COR-L47 (cell line): ENCODE measurements around the gene ACSL4.
A peak's percentile ranks its signal among the peaks of the same experiment; 100 is the strongest.
"Not testable (repeated sequence)": the region's sequence is repeated elsewhere in the genome, so short reads cannot be mapped to it uniquely, and the experiment has no call there.

Experiments used
- DNase-seq: peaks from one replicate; lab custom pipeline; 2025; lab: John Stamatoyannopoulos, UW

The ACSL4 gene

GRCh38 chrX:109672239-109672638, 60.8 kb downstream of the ACSL4 start:
- no peak for DNase-seq

GRCh38 chrX:109671170-109671569, 61.9 kb downstream of the ACSL4 start:
- DNase-seq, result not testable (repeated sequence)

GRCh38 chrX:109667986-109668385, 65.1 kb downstream of the ACSL4 start:
- DNase-seq, result no peak

- no peak for DNase-seq
Measured at GRCh38 chrX:109660435-109661143, 72.5 kb downstream of the ACSL4 start.

- DNase-seq, result no peak
Measured at GRCh38 chrX:109658391-109658790, 74.7 kb downstream of the ACSL4 start.

- not testable (repeated sequence) for DNase-seq
Measured at GRCh38 chrX:109657364-109657763, 75.7 kb downstream of the ACSL4 start.

GRCh38 chrX:109656774-109657173, 76.3 kb downstream of the ACSL4 start:
- DNase-seq, result no peak

- no peak for DNase-seq
Measured at GRCh38 chrX:109655502-109656201, 77.4 kb downstream of the ACSL4 start.

GRCh38 chrX:109654516-109655109, 78.4 kb downstream of the ACSL4 start:
- no peak for DNase-seq

- not testable (repeated sequence) for DNase-seq
Measured at GRCh38 chrX:109644671-109645070, 88.4 kb downstream of the ACSL4 start.

GRCh38 chrX:109643687-109644086, 89.4 kb downstream of the ACSL4 start:
- no peak for DNase-seq

GRCh38 chrX:109638158-109638557, 94.9 kb downstream of the ACSL4 start:
- no peak for DNase-seq

GRCh38 chrX:109637477-109637876, 95.6 kb downstream of the ACSL4 start:
- DNase-seq, result not testable (repeated sequence)

GRCh38 chrX:109635146-109635545, 97.9 kb downstream of the ACSL4 start:
- DNase-seq, result no peak

GRCh38 chrX:109632906-109633504, 100.1 kb downstream of the ACSL4 start:
- DNase-seq, result no peak

- DNase-seq, result peak; percentile 49
Measured at GRCh38 chrX:109629310-109629709, 103.7 kb downstream of the ACSL4 start.

- no peak for DNase-seq
Measured at GRCh38 chrX:109626637-109627036, 106.4 kb downstream of the ACSL4 start.

GRCh38 chrX:109624641-109625616, 108.1 kb downstream of the ACSL4 start, which contains the start of gene KCNE5:
KCNE5 (minus strand) TSS chrX:109625172; CDS start chrX:109625020, 152 bp downstream.
- DNase-seq, result no peak

GRCh38 chrX:109623997-109624396, 109.1 kb downstream of the ACSL4 start:
- DNase-seq, result no peak

GRCh38 chrX:109622270-109622669, 110.8 kb downstream of the ACSL4 start:
- no peak for DNase-seq

- DNase-seq, result no peak
Measured at GRCh38 chrX:109619771-109620170, 113.3 kb downstream of the ACSL4 start.
